H1 (cell line): Measurements from ENCODE around the gene CEP104. TPM values are rescaled to one million over a fixed set of nuclear protein-coding genes. Genes with fewer than 3 reads are reported as not detected.

Source experiments
- ASH2L ChIP-seq: fragments of 200-600, 300-600 bp; sonication (generic); IDR thresholded peaks from one replicate; pipeline ENCODE4 v1.7.1; 2017; ENCODE audit warnings: low read length
- ATF3 ChIP-seq: IDR thresholded peaks from 2 replicates; pipeline ENCODE4 v1.6.1; 2011; ENCODE audit warnings: low read depth, mild to moderate bottlenecking, low read length; ENCODE audit not compliant: insufficient read depth
- EP300 ChIP-seq, 2 experiments: IDR thresholded peaks; 1 replicate in 1 of 2; 2 replicates in 1 of 2; pipeline ENCODE4 v1.6.1; 2011 to 2012; ENCODE audit warnings: low read depth in 2 of 2, low read length in 2 of 2, mild to moderate bottlenecking in 2 of 2, borderline replicate concordance in 1 of 2, inconsistent platforms in 1 of 2, moderate library complexity in 1 of 2
- JUND ChIP-seq: IDR thresholded peaks from 2 replicates; pipeline ENCODE4 v1.6.1; 2011; ENCODE audit warnings: mild to moderate bottlenecking, improper control_type of control experiment, low read length
- POLR2A ChIP-seq, 2 experiments: IDR thresholded peaks; 1 replicate in 1 of 2; 2 replicates in 1 of 2; pipeline ENCODE4 v1.6.1; 2011; ENCODE audit warnings: low read depth in 2 of 2, low read length in 2 of 2, mild to moderate bottlenecking in 2 of 2; ENCODE audit errors: control extremely low read depth in 1 of 2
- SIRT6 ChIP-seq: IDR thresholded peaks from one replicate; pipeline ENCODE4 v1.7.1; 2012; ENCODE audit warnings: low read length, inconsistent platforms
- SP4 ChIP-seq: IDR thresholded peaks from 2 replicates; pipeline ENCODE4 v1.6.1; 2012; ENCODE audit warnings: low read length, inconsistent platforms
- polyA plus RNA-seq, 7 experiments: library from polyadenylated mRNA; depleted of rRNA in 3 of 7; stranded (reverse) in 5 of 7; unstranded in 2 of 7; fragments of >200 nt in 5 of 7; fragments of 200-250 nt in 2 of 7; gene quantifications; 1 replicate in 5 of 7; 2 replicates in 1 of 7; 4 replicates in 1 of 7; pipeline versions ENCODE4 v1.2.1 to v1.2.3, GENCODE V29; 2011 to 2013; ENCODE audit warnings: missing spikeins in 2 of 7, mixed read lengths in 2 of 7
- total RNA-seq: library from RNA; stranded (reverse); fragmentation: NEBNext Ultra II Directional; extraction: Animal tissue kit (Norgen Biotek cat#: 25700); gene quantifications from 2 replicates; pipeline ENCODE4 v1.2.1, GENCODE V29; 2021

The CEP104 gene
- total and polyA plus RNA-seq, 2 of the 8 experiments (the other 6 are each of a cell fraction or from before 2014, with no cell fraction given), result 8.0 to 43.9 TPM

- no peak for TF ChIP-seq EP300 (IDR thresholded peaks at IDR 0.05; ENCODE audit: borderline replicate concordance in 1 of 2, low read depth in 2 of 2, low read length in 2 of 2)
- no peak for TF ChIP-seq ASH2L
- no peak for TF ChIP-seq SIRT6
- no peak for TF ChIP-seq JUND
- TF ChIP-seq POLR2A (IDR thresholded peaks at IDR 0.05; ENCODE audit: control extremely low read depth in 1 of 2, low read depth in 2 of 2, low read length in 2 of 2), result no peak
- TF ChIP-seq SP4, result no peak
- no peak for TF ChIP-seq ATF3
These were observed 28.0 kb upstream of the CEP104 start (continued) for GRCh38 chr1:3884966-3885365.
